GM18526 (cell line): ENCODE data around the gene PIGM.

ENCODE experiments used
- POLR2A ChIP-seq: IDR thresholded peaks from 3 replicates; pipeline ENCODE4 v1.6.1; 2011; ENCODE audit not compliant: insufficient read length; ENCODE audit errors: extremely low read depth

PIGM gene

GRCh38 chr1:159987186-159987585, 44.6 kb downstream of the PIGM start:
- TF ChIP-seq POLR2A = no peak

- no peak for TF ChIP-seq POLR2A
Measured at GRCh38 chr1:159986531-159986930, 45.3 kb downstream of the PIGM start.

GRCh38 chr1:159986093-159986492, 45.7 kb downstream of the PIGM start:
- no peak for TF ChIP-seq POLR2A

GRCh38 chr1:159985473-159985872, 46.3 kb downstream of the PIGM start:
- TF ChIP-seq POLR2A = no peak

DNA sequence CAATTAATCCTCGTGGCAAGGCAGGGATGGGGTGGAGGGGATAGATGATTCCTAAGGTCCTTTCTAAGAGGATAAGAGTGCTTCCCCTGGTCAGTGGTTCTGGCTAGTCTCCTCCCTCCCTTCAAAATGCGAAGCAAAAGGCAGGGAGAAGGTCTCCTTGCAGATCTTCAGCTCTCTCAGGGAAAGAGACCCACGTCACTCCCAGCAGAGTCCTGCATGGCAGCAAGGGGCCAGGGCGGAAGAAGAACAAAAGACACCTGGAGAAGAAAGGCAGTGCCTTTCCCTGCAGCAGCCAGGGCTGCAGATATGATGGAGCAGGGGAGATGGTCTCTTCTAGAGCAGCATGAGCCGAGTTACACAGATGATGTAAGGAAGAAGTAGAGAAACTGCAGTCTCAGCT, 48.1 kb downstream of the PIGM start:
- TF ChIP-seq POLR2A = no peak

DNA sequence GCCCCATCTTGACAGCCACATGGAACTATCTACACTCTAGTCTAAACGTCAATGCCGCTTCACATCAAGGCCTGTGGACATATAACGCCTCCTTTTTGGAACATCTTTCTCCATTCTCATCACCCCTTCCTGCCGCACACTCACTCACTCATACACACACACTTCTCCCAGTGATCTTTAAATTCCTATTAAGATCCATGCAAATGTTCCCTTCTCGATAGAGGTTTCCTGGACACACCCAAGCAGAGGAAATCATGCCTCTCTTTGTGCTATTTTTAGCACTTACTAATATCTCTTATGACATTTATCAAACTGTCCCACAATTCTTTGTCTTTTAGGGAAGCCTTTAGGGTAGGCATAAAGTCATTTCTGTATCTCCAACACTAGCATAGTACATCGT, 49.5 kb downstream of the PIGM start:
- TF ChIP-seq POLR2A = no peak

DNA sequence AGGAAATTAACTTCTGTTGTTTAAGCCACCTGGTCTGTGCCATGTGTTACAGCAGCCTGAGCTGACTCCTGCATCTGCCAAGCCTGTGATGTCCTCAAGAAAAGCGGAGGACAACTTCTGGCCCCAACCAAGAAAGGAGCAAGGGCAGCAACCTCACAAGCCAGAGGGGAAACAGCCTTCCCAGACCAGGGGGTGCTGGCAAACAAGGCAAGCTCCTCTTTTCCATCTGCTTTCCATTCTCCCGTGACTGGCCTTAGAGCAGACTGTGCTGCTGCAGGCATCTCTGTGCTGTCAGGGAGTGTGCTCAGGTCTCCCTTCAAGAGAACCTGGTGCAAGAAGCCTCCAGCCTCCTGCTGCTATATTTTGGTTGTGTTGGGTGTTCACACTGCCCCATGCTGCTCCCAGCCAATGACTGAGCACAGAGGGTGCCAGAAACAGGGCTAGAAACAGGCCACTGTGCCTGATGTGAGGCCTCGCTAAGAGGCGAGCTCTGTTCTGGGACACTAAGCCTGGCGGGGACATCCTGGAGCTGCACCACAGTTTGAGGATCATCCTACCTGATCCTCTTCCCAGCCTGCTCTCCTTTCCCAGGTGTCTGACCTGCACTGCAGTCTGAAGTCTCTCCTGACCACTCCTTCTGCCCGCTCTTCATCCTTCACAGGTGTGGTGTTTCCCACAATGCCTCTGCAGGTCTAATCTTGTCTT, 50.3 kb downstream of the PIGM start:
- no peak for TF ChIP-seq POLR2A

- TF ChIP-seq POLR2A = no peak
Measured at GRCh38 chr1:159980786-159981185, 51.0 kb downstream of the PIGM start.

DNA sequence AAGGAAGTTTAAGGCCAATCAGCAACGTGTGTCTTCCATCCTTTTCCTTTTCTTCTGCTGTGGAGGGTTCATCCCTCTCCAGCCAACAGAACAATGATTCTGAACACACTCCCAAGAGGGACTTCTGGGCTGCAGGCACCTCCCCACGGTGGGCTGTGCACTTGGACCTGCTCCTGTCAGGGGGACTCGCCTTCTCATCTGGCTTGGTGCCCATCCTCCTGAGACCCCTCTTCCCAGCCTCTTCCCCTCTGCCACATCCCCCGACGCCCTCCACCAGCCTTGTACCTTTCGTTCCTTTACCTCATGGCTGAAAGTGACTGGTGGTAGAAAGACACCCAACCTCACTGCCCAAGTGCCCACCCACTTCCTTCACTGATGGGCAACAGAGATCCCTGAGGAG, 51.7 kb downstream of the PIGM start:
- no peak for TF ChIP-seq POLR2A

- no peak for TF ChIP-seq POLR2A
Measured at GRCh38 chr1:159979257-159979656, 52.5 kb downstream of the PIGM start.

GRCh38 chr1:159978107-159978398, 53.7 kb downstream of the PIGM start:
- TF ChIP-seq POLR2A = no peak

DNA sequence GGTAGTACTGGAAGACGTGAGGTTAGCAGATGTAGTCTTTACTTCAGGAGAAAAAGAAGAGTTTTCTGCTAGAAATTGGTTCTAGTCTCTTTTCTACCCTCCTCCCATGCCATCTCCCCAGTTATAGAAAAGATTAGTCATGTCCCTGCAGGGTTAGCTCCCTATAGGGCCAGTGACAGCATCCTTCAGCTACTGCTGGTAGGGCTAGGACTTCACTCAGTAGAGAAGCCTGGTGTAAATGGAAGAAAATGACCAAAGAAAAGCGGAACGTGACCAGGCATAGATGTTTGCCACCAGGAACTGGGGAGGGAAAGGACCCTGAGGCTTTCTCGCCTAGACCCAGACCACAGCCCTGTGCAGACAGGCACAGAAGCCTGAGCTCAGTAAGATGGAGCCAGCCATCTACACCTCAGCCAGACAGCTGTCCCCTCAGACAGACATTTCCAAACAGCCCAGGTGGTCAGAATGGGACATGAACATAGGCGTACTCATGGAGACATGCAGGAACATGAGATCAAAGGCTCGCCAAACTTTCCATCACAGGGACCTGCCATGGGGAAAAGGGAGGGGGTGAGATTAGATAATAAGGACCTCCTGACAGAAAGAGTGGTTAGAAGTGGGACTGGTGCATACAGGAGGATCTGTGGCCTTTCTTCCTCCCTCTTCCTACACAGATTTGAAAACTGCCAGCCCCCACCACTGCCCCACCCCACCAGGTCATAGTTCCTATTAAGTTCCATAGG, 54.3 kb downstream of the PIGM start:
- TF ChIP-seq POLR2A = no peak
